HUDEP-2 (cell line): ENCODE measurements around the gene VIPR1.

Experiments used
- DNase-seq, 76 experiments: peaks; one replicate each; lab custom pipeline; 2025; ENCODE audit not compliant: unreplicated experiment in 76 of 76; lab: John Stamatoyannopoulos, UW

Gene VIPR1

DNA sequence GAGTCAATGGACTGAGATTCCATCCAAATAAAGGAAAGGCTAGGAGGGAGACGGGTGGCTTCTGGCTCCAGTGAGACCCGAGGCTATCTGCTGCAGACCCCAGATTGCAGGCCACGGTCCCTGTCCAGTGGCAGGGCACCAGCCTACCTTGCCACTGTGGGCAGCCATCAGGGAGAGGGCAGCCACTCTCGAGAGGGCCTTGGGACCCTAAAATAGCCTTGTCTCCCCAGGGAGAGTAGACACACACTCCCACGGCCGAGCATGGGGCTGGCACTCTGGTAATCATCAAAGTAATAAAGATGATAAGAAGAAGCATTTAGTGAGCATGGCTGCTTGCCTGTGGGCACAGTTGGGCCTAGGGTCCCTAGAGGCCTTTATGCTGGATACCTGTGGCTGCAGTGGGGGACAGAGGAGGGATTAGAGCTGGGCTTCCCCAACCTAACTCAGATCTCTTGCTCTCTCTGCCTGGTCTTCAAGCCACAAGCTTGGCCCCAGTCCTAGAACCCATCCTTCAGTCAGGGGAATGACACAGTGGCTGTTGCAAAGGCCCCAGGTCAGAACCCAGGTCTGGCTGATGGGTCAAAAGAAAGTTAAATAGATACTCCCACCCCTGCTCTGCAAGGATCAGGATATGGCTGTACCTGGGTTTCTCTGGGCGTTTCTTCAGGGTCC lies 9.2 kb upstream of the VIPR1 start:
- DNase-seq: no peak

DNA sequence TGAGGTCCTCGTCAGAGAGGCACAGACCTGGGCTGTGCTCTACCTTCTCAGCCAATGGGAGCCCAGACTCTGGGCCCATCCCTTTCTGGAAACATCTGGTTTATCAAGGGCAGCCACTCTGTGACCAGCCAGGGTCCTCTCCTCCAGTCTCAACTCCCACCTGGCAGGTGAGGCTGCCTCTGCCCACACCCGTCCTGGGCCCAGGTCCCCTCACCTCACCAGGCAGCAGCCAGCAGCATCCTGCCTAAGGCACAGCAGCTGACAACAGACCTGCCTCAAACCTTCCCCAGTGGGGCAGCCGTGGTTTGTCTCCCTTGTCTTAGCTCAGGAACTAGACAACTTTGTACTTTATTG lies 8.7 kb upstream of the VIPR1 start:
- no peak for DNase-seq

DNA sequence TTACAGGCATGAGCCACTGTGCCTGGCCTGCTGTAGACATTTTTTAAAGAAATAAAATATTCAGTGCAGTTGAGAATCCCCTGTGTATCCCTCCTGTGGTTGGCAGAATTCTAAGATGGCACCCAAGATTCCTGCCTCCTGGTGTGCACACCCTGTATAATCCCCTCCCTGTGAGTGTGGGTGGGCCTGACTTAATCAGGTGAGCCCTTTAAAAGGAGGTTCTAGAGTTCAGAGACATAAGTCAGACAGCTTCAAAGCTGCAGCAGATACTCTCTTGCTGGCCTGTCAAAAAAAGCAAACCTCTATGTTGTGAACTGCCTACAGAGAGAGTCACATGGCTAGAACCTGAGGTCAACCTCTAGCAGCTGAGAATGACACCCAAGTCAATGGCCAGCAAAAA lies 7.0 kb upstream of the VIPR1 start:
- no peak for DNase-seq

DNA sequence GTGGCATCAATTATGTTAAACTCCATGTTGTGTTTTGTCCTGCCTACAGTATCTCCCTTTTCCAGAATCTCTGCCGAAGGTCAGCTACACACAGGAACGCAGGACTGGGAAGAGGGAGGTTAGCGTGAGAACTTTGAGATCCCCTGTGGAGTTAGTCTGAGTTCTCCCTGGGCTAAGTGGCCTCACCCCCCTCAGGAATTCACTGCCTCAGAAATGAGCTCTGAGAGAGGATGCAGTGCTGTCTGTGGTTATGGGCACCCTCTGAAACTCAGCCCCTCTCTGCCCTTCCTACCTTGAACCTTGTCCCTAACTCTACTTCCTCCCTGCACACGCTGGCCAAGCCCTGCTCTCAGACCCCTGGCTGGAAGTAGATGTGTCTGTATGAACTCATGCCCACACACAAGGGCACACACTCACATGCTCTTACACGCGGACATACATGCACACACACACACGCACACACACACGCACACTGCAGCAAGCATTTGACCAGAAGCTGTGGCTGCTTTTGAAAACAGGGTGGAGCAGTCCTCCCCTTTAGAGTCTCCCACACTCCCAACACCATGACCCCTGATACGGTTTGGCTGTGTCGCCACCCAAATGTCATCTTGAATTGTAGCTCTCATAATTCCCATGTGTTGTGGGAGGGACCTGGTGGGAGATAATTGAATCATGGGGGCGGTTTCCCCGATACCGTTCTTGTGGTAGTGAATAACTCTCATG lies 5.3 kb upstream of the VIPR1 start:
- DNase-seq: no peak

DNA sequence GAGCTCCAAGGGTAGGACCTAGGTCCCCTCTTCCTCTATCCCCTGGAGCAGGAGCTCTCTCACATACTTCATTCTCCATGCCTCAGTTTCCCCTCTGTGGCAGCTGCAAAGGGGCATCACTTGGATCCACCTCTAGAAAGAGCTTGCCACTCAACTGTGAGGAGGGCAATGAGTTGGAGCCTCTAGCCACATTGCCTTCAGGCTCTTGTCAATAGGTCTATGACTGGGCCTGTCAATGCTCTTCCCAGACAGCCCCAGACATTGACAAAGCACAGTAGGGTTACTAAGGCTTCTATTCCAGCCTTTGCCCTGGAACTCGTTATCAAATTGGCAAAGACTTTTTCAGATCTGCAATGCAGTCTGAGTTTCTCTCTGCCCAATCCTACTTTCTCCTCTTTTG lies 4.4 kb upstream of the VIPR1 start:
- no peak for DNase-seq

DNA sequence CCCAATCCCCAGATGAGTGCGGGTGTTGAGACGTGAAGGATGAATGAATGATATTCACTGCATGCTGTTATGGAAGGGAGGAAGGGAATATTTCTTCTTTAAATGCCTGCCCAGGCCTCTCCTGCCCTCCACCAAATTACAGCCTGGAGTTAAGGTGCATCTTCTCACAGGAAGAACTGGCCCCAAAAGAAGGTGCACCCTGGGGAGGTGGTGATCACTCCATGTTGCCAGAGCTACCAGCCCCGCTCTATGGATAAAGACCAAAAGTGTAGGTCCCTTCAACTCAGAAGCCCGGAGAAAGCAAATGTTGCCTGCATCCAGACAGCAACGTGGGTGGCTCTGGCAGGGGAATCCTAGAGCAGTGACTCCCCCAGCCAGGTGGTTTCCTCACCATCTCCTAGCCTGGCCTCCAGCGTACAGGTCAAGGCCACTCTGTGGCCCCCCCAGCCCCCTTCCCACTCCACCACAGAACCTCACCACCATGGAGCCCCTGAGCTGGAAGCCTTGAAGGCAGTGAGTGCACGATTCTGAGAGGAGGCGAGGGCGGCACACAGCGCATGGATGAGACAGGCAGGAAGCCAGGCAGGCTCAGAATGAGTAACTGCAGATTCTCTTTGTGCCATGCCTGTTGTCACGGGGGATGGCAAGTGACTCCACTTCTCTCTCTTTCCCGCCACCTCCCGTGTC lies 3.5 kb upstream of the VIPR1 start:
- no peak for DNase-seq

DNA sequence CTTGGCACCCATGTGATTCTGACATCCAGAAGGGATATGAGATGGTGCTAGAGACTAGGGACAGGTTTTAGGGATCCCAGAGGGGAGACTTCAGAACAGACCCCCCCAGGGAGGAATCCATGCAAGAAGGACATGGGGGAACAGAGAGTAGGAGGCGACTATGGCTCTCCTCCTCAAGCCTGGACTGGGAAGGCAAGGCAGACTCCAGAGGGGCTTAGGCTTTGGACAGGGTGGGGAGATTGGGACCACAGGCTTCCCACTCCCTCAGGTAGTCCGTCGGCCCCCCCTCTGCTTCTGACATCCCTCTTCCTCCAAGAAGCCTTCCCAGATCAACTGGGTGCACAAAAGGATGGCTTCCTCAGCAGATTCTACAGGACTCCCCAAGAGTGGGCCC lies 3.0 kb upstream of the VIPR1 start:
- no peak for DNase-seq

DNA sequence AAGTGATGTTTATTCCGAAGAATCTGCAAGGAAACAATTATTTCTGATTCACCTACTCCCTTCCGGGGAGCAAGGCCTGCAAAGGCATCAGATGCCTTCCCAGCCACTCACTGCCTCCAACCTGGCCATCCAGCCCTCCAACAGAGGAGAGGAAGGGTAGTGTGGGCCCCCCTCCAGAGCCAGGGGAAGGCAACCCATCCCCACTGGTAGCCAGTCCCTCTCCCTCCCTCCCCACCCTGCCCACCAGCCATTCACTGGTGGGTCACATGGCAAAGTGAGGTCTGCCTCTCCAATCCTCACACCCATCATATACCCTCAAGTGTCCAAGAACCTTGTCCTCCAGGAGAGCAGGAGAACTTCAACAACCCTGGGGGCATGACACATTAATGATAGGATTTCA lies 2.4 kb upstream of the VIPR1 start:
- no peak for DNase-seq

DNA sequence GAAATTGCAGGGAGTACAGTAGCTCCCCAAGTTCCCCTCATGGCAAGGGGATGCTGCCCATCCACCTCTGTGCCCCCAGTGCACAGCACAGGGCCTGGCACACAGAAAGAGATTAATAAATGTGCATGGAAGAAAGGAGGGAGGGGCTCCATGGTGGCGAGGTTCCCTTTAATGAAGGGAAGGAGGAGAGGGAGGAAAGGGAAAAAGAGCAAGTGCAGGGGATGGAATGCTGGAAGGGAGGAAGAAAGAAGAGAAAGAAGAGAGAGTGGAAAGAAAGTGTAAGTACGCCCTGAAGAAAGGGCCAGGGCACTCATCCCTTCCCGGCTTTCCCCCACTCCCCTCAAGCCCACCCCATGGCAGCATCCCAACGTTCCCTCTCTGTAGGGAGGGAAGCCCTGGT lies 1.5 kb upstream of the VIPR1 start:
- no peak for DNase-seq

DNA sequence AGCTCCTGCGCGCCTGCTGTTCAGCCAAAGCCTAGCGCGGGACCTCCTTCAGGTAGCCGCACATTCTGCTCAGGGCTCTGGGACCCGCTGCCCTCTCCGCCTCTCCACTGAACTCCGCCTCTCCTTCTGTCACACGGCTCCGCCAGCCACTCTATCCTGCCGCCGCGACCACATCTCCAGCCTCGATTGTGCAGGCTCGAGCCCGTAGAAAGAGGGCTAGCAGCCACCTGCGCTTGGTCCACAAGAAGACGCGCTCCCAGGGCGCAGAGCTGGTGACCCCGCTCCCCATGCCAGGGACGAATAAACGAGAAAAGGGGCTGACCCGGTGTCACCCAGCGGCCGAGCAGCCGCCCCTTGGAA lies 1.1 kb upstream of the VIPR1 start:
- DNase-seq: no peak

DNA sequence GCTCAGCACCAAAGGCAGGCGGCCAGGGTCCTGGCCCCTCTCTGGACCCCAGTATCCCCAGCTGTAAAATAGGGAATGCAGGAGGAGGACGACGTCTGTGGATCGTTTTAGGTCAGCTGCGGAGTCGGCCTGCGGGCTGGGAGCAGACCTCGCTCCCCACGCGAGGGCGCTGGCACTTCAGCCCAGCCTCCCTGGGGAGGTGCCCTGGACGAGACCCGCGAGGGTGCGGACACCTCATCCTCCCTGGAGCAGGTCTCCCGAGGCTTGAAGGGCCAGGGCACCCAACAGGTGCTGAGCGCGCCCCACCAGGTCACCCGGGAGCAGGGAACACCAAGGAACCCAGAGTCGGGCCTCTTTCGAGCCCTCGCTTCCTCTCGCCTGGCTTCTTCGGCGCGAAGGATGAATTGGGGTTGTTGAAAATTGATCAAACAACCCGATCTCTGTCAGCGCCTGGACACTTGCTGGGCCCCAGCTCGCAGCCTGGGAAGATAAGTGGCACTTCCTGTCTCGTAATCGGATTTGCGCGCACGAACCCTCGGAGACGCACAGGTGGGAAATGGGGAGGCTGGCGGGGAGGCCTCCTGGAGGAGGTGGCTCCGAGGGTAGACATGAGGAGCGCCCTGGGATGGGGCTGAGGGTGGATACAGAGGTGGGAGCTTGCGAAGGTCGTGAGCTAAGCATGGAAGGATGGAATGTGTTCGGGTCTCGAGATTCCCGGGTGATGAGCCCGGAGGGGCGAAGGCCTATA lies 588 bp upstream of the VIPR1 start:
- peak in 32 of 76 experiments; percentile 3 to 49 (median 18) for DNase-seq

DNA sequence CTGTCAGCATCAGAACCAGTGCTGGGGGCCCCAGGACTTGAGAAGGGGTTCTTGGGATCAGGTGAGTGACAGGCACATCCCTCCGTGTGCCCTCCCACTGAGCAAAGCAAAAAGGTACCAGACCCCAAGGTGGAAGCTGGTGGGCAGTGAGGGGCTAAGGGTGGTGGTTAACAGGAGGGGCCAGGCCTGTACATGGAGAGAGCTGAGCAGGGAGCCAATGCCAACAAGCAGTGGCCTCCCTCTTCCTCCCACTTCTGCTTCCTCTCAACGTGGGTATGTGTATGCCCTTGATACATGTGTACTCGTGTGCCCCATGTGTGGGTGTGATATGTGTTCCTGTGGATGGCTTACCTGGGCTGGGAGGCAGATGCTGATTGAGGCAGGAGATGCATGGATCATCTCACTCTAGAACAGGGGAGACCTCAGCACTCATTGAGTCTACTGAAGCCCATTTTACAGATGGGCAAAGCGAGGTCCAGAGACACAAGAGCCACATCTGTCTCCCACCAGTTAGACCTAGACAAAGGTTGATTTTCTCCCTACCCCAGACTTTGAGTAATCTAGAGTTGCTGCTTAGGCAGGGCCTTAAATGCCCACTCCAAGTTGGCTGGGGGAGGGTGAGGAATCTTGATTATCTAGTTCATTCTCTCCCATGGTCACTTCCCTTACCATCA lies 945 bp downstream of the VIPR1 start:
- no peak for DNase-seq

DNA sequence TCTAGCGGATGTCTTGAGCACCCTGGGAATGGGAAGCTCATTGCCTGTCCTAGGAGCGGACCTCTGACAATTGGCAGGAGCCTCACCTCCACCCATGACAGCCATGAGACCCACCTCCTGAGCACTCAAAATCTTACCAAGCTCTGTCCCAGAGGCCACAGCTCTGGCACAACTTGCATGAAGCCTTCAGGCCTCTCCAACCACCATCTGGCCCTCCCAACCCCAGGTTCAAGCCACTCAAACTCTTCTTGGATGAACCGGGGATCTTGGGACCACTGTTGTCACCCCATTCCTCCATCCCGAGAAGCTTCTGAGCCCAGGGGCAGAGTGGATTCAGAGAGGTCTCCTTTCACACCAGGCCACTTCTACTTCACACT lies 1.5 kb downstream of the VIPR1 start:
- no peak for DNase-seq

DNA sequence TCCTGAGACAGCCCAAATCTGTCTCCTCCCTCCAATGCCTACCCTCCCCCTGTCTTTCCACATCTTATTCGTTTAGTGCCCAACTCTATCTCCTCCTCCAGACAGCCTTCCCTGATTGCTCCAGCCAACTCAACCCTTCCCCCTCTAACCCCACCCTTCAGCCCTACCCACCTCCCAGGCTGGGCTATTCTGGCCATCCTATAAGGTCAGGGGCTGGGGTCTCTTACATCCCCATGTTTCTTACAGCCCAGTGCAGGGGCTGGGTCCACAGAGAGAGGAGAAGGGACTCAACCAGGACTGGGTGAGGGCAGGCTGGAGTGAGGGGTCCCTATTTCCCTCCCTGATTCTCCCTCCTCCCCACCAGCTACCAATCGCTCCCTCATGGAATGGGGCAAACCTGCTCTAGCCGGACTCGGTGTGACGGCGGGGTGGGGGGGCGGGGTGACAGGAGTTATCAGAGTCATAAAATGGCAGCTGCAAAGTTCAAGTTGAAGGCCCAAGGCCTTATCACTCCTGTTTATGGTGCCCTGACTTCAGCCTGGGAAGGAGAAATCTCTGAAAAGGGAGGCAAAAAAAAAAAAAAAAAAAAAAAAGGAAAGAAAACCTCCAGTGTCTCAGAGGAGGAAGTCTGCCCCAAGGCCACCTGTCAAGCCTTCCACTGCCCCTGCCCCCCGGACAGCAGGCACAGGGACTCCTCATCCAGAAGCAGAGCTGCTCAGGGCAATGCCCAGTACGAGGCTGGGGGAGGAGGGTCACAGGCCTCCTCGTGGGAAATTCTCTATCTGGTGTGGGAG lies 2.1 kb downstream of the VIPR1 start:
- no peak for DNase-seq

DNA sequence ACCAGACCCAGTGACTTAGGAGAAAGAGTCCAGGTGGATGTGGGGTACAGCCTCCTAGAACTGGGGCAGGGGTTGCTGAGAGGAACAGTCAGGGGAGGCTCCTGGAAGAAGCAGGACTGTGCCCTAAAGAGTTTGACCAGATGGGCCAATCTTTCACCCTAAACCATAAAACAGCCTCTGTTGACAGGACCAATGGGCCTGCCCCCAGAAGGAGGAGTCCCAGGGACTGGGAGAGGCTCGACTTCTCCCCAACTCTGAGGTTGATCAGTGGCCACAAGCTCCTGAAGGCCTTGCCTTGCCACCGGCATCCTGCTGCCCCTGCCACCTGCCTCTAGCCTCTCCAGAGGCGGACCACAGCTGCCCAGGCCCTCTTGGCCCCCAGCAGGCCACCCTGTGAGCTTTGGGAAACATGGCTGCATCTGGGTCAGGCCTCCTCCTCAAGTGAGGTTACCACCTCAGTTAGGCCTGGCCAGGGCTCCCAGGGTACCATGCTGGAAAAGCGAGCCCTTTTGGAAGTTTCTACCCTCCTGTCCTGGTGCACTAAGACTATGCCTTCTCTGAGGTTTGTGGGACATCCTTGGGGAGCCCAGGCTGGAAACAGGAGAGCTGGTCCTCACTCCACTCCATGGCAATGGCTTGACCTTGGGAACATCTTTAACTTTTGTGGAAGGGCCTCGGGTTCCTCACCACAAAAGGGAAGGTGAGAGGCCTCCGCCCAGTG lies 2.8 kb downstream of the VIPR1 start:
- no peak for DNase-seq

DNA sequence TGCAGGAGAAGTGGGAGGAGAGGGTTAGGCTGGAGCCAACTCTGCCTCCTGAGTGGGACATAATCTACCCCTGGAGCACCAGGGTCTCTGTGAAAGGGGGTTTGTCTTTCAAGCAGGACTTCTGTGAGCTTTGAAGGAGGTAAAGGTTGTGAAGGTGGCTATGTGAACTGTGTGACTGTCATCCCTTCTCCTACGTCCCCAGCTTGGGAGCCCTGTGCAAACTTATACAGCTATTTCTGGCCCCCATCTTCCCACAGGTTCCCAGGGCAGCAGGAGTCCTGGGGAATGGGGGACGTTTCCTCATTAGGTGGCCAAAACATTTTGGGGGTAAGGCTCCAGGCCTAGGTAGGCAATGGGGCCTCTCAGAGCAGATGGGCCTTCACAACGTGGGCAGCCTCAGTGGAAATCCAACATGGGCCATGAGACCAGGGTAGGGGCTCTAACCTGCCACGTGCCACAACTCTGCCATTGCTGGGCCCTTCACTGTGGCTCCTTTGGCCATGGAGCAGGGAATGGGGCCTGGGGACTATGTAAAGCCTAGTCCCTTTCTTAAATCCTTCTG lies 3.5 kb downstream of the VIPR1 start:
- DNase-seq: no peak

DNA sequence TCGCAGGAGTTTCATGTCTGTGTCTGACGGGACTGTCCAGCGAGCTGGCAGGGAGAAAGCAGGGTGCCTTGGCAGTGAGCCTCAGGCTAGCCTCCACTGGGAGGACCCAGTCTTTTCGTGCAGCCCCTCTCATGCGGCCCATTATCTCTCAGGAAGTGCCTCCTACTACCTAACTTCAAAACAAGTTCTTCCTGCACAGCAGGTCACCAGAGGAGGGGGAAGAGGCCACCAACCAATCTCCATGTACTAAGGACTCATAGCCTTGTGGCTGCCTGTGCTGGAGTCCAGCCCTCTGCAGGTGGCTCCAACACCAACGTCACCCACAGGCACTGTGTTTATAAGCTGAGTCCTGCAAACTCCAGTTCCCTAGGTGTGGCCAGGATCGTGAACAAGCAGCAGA lies 4.8 kb downstream of the VIPR1 start:
- DNase-seq: no peak

DNA sequence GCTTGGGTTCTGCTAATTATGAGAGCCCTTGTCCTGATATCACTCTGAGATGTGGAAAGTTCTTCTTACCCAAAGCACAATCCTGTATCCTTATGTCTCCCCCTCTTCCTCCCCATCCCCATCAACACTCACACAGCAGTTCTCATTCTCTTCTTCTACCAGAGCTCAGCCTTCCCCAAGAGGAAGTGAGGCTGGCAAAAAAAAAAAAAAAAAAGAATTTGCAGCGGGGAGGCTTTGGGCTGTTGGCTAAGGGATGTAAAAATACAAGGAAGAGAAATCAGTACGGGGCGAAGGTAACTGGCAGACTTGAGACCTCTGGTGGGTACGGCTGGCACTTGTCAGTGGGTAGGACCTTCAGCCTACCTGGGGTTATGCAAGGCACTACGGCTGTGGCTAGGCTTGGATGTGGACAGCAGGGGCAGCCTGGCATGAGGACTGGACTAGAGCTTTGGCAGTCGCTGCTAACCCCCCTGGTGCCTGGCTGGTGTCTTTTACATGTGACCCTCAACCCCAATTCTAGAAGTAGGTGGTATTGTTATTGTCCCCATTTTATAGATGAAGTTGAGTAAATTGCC lies 5.4 kb downstream of the VIPR1 start:
- DNase-seq: no peak

DNA sequence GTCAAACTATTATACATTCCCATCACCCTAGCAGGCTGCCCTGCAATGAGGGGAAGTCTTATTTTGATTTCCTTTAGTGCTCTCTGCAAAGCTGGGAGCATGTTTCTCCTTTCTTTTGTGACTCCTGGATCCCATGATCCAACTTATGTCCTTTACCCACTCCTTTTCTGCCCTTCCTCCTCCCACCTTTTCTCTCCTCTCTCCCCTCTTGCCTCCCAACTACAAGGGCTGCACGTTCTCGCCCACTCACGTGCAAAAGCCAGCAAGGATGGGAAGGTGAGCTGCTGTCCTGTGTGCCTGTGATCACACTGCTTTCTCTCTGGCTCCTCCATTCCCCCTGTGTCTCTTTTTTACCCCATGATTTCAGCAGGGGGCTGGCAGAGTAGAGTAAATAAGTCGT lies 6.1 kb downstream of the VIPR1 start:
- DNase-seq: no peak
